ENCODE measurements around the gene SNW1. TPM values are rescaled to one million over a fixed set of nuclear protein-coding genes. Genes with fewer than 3 reads are reported as not detected.
"Not testable (repeated sequence)": the region's sequence is repeated elsewhere in the genome, so short reads cannot be mapped to it uniquely, and the experiment has no call there.

SNW1 gene
- total and polyA plus RNA-seq, 2 donors (not counting 1 experiment from before 2014, with no cell fraction given) = 57.0 to 60.2 TPM

GRCh38 chr14:77799863-77800730, 39.1 kb upstream of the SNW1 start, which contains the start of gene ADCK1:
Gene ADCK1 (plus strand): TSS chr14:77800109. CDS start chr14:77818979, 18,870 bp downstream.
- peak; percentile 77 to 78 for DNase-seq (ENCODE audit: low read depth in 2 of 2)
- Histone ChIP-seq H4K20me1 (ENCODE audit: control insufficient read depth, extremely low read depth, insufficient read depth, low read length) (no peaks in the 10 kb centered on the region), H3K27me3 (ENCODE audit: control insufficient read depth, insufficient read depth, low read length) (no peaks in the 10 kb centered on the region), H3K4me1 (ENCODE audit: control insufficient read depth, extremely low read depth, insufficient read depth, low read length) (no peaks in the 10 kb centered on the region), H3K36me3 (ENCODE audit: control insufficient read depth, insufficient read depth, low read length) (no peaks in the 10 kb centered on the region), H3K4me2 (ENCODE audit: extremely low read depth, insufficient read depth, low read length) (peak within 1 kb of the TSS; percentile 93), H3K9ac (ENCODE audit: insufficient read depth, low read length) (peak within 1 kb of the TSS; percentile 72), H3K79me2 (ENCODE audit: control insufficient read depth, insufficient read depth, low read length) (no peaks in the 10 kb centered on the region), H2AFZ (ENCODE audit: low read length) (peak within 1 kb of the TSS; percentile 91), H3K9me3 (ENCODE audit: control insufficient read depth, insufficient read depth, low read depth, low read length) (no peaks in the 10 kb centered on the region), H3K27ac (ENCODE audit: insufficient read depth, low read length) (peak within 1 kb of the TSS; percentile 76), H3K4me3 (replicated peaks in 1 of 4; ENCODE audit: control extremely low read depth in 1 of 4, insufficient read depth in 1 of 4, low read depth in 3 of 4, low read length in 4 of 4) (peak within 1 kb of the TSS; percentile 74 to 86 (median 80))
- TF ChIP-seq CTCF (conservative IDR thresholded peaks at IDR 0.05 in 1 of 2, IDR thresholded peaks at IDR 0.05 in 1 of 2; ENCODE audit: low read depth in 1 of 2, low read length in 2 of 2) (peak; percentile 35 to 49), EZH2 (IDR thresholded peaks at IDR 0.05; ENCODE audit: low read length, missing control alignments) (no peak)

DNA sequence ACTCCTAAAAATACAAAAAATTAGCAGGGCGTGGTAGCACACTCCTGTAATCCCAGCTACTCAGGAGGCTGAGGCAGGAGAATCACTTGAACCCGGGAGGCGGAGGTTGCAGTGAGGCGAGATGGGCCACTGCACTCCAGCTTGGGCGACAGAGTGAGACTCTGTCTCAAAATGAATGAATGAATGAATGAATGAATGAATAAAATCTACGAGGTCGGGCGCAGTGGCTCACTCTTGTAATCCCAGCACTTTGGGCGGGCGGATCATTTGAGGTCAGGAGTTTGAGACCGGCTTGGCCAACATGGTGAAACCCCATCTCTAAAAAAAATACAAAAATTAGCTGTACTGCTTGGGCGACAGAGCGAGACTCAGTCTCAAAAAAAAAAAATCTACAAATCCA, 38.5 kb upstream of the SNW1 start:
- H3K36me3 ChIP-seq (ENCODE audit: control insufficient read depth, insufficient read depth, low read length); H3K4me1 ChIP-seq (ENCODE audit: control insufficient read depth, extremely low read depth, insufficient read depth, low read length); H3K9me3 ChIP-seq (ENCODE audit: control insufficient read depth, insufficient read depth, low read depth, low read length); H4K20me1 ChIP-seq (ENCODE audit: control insufficient read depth, extremely low read depth, insufficient read depth, low read length); DNase-seq (ENCODE audit: low read depth in 2 of 2); H3K9ac ChIP-seq (ENCODE audit: insufficient read depth, low read length); H3K27ac ChIP-seq (ENCODE audit: insufficient read depth, low read length); H3K79me2 ChIP-seq (ENCODE audit: control insufficient read depth, insufficient read depth, low read length); H3K27me3 ChIP-seq (ENCODE audit: control insufficient read depth, insufficient read depth, low read length): not testable (repeated sequence)
- peak overlapping the region; percentile 91 for H2AFZ ChIP-seq (ENCODE audit: low read length)
- H3K4me2 ChIP-seq (ENCODE audit: extremely low read depth, insufficient read depth, low read length) = peak overlapping the region; percentile 93
- peak overlapping the region; percentile 74 to 86 (median 80) for H3K4me3 ChIP-seq (replicated peaks in 1 of 4; ENCODE audit: control extremely low read depth in 1 of 4, insufficient read depth in 1 of 4, low read depth in 3 of 4, low read length in 4 of 4)

DNA sequence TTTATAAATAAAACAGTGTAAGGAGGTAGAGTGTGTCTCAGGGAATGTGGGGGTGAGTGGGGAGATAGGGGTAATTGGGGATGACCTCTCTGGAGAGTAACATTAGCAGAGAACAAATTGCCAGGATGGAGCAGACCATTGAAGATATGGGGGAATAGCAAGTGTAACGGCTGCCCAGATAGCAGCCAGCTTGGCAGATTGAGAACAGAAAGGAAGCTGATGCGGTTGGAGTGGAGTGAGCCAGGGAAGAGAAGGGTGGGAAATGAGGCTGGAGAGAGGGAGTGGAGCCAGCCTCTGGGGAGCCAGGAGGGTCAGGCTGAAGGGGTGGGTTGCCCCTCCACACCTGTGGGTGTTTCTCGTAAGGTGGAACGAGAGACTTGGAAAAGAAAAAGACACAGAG, 33.4 kb upstream of the SNW1 start:
- H3K4me1 ChIP-seq (ENCODE audit: control insufficient read depth, extremely low read depth, insufficient read depth, low read length) = no peaks in the 10 kb centered on the region
- no peak overlapping the region for H2AFZ ChIP-seq (ENCODE audit: low read length)
- H3K4me3 ChIP-seq (replicated peaks in 1 of 4; ENCODE audit: control extremely low read depth in 1 of 4, insufficient read depth in 1 of 4, low read depth in 3 of 4, low read length in 4 of 4) = no peak overlapping the region
- H3K79me2 ChIP-seq (ENCODE audit: control insufficient read depth, insufficient read depth, low read length) = no peaks in the 10 kb centered on the region
- TF ChIP-seq CTCF (conservative IDR thresholded peaks at IDR 0.05 in 1 of 2, IDR thresholded peaks at IDR 0.05 in 1 of 2; ENCODE audit: low read depth in 1 of 2, low read length in 2 of 2) (no peak), EZH2 (IDR thresholded peaks at IDR 0.05; ENCODE audit: low read length, missing control alignments) (no peak)
- DNase-seq (ENCODE audit: low read depth in 2 of 2) = no peak
- H4K20me1 ChIP-seq (ENCODE audit: control insufficient read depth, extremely low read depth, insufficient read depth, low read length) = no peaks in the 10 kb centered on the region
- no peaks in the 10 kb centered on the region for H3K27me3 ChIP-seq (ENCODE audit: control insufficient read depth, insufficient read depth, low read length)
- H3K9me3 ChIP-seq (ENCODE audit: control insufficient read depth, insufficient read depth, low read depth, low read length) = no peaks in the 10 kb centered on the region
- no peaks in the 10 kb centered on the region for H3K36me3 ChIP-seq (ENCODE audit: control insufficient read depth, insufficient read depth, low read length)
- no peak overlapping the region for H3K27ac ChIP-seq (ENCODE audit: insufficient read depth, low read length)
- no peak overlapping the region for H3K9ac ChIP-seq (ENCODE audit: insufficient read depth, low read length)
- no peak overlapping the region for H3K4me2 ChIP-seq (ENCODE audit: extremely low read depth, insufficient read depth, low read length)

- H4K20me1 ChIP-seq (ENCODE audit: control insufficient read depth, extremely low read depth, insufficient read depth, low read length); DNase-seq (ENCODE audit: low read depth in 2 of 2); H3K27ac ChIP-seq (ENCODE audit: insufficient read depth, low read length); H3K4me2 ChIP-seq (ENCODE audit: extremely low read depth, insufficient read depth, low read length); H3K9me3 ChIP-seq (ENCODE audit: control insufficient read depth, insufficient read depth, low read depth, low read length); H3K4me1 ChIP-seq (ENCODE audit: control insufficient read depth, extremely low read depth, insufficient read depth, low read length); H3K79me2 ChIP-seq (ENCODE audit: control insufficient read depth, insufficient read depth, low read length); H3K4me3 ChIP-seq (replicated peaks in 1 of 4; ENCODE audit: control extremely low read depth in 1 of 4, insufficient read depth in 1 of 4, low read depth in 3 of 4, low read length in 4 of 4); H2AFZ ChIP-seq (ENCODE audit: low read length); H3K36me3 ChIP-seq (ENCODE audit: control insufficient read depth, insufficient read depth, low read length); H3K9ac ChIP-seq (ENCODE audit: insufficient read depth, low read length); H3K27me3 ChIP-seq (ENCODE audit: control insufficient read depth, insufficient read depth, low read length): not testable (repeated sequence)
These were observed 32.3 kb upstream of the SNW1 start for GRCh38 chr14:77793255-77793654.

All from fibroblast of lung (primary cell).